ENCODE results near the gene TREM1.

Gene TREM1

DNA sequence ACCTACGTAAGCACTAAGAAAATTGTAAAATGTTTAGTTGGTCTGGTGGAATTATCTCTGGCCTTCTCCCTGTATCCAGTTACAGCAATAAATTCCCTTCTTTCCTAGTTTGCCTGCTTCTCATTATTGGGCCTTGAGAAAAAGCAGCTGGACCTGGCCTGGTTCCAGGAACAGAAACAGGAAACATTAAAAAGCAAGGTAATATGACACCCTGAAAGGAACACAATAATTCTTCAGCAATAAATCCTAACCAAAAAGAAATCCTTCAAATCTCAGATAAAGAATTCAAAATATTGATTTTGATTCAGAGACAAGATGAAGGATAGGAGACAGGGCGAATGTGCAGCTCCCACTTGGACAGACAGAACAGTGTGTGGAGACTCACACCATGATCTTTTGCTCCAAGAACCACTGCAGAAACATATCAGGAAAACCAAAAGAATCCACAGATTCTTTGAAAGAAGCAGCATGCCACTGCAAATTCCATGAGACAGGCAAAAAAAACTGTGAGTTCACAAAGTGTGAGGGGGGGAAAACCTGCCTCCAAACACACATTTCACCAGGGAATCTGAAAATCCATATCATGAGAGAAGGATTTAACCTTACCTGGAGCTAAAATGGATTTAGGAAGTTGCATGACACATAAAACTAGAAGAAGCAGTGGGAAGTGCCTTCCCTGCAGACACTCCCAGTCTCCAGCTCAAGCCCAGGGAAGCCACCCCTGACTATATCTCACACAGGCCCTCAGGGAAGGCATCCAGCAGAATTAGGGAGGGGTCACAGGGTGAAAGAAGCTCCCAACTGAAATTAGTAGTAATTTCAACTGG lies 28.9 kb downstream of the TREM1 start:
- Histone ChIP-seq H3K27ac (no peak overlapping the region), H3K36me3 (no peaks in the 10 kb centered on the region), H3K4me3 (no peak overlapping the region), H3K27me3 (no peaks in the 10 kb centered on the region), H3K4me1 (no peaks in the 10 kb centered on the region), H3K9me3 (peaks cover 0 to 15% (median 10%) of the 10 kb centered on the region in 3 donors)
- DNase-seq, result no peak
- no peak for TF ChIP-seq CTCF (IDR thresholded peaks at IDR 0.05)
- intact Hi-C loops (cut with DNase I; ENCODE audit: low total_unique reads), result no loop called here

DNA sequence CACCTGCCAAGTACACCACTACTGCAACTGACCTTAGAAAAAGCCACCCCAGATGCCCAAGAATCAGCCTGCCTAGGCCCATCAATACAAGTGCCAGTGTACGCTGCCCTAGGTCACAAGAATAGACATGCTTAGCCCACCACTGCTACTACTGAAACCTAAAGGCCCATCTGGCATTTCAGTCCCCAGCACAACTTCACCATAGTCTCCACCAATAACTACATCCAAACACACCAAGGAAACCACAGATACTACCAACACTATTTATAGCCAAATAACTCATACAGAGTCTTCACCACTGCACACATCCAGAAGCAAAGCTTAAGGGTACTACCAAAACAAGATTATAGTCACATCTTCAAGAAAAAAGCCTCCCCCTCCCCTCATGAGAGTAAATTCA lies 30.1 kb downstream of the TREM1 start:
- DNase-seq, result no peak
- intact Hi-C loops (cut with DNase I; ENCODE audit: low total_unique reads), result no loop called here

GRCh38 chr6:41255638-41256246 lies 30.7 kb downstream of the TREM1 start:
- intact Hi-C loops (cut with DNase I; ENCODE audit: low total_unique reads), result no loop called here
- H3K27me3 ChIP-seq, result no peaks in the 10 kb centered on the region
- no peak for TF ChIP-seq CTCF (IDR thresholded peaks at IDR 0.05)
- peaks cover 0 to 7% (median 2%) of the 10 kb centered on the region in 3 donors for H3K9me3 ChIP-seq
- H3K27ac ChIP-seq, result no peak overlapping the region
- H3K4me1 ChIP-seq, result no peaks in the 10 kb centered on the region
- no peaks in the 10 kb centered on the region for H3K36me3 ChIP-seq
- H3K4me3 ChIP-seq, result no peak overlapping the region
- no peak for DNase-seq

More for the DNA sequence above, 30.1 kb downstream of the TREM1 start:
- TF ChIP-seq CTCF (IDR thresholded peaks at IDR 0.05), result no peak
- Histone ChIP-seq H3K27ac (no peak overlapping the region), H3K9me3 (peaks cover 0 to 10% (median 8%) of the 10 kb centered on the region in 3 donors), H3K36me3 (no peaks in the 10 kb centered on the region), H3K27me3 (no peaks in the 10 kb centered on the region), H3K4me1 (no peaks in the 10 kb centered on the region), H3K4me3 (no peak overlapping the region)

- Histone ChIP-seq H3K4me1 (no peaks in the 10 kb centered on the region), H3K27me3 (no peaks in the 10 kb centered on the region), H3K9me3 (peaks cover 0 to 4% (median 0%) of the 10 kb centered on the region in 3 donors), H3K27ac (no peak overlapping the region), H3K36me3 (no peaks in the 10 kb centered on the region), H3K4me3 (no peak overlapping the region)
- intact Hi-C loops (cut with DNase I; ENCODE audit: low total_unique reads), result no loop called here
- TF ChIP-seq CTCF (IDR thresholded peaks at IDR 0.05), result no peak
- no peak for DNase-seq
Measured at GRCh38 chr6:41255110-41255509, 31.4 kb downstream of the TREM1 start.

DNA sequence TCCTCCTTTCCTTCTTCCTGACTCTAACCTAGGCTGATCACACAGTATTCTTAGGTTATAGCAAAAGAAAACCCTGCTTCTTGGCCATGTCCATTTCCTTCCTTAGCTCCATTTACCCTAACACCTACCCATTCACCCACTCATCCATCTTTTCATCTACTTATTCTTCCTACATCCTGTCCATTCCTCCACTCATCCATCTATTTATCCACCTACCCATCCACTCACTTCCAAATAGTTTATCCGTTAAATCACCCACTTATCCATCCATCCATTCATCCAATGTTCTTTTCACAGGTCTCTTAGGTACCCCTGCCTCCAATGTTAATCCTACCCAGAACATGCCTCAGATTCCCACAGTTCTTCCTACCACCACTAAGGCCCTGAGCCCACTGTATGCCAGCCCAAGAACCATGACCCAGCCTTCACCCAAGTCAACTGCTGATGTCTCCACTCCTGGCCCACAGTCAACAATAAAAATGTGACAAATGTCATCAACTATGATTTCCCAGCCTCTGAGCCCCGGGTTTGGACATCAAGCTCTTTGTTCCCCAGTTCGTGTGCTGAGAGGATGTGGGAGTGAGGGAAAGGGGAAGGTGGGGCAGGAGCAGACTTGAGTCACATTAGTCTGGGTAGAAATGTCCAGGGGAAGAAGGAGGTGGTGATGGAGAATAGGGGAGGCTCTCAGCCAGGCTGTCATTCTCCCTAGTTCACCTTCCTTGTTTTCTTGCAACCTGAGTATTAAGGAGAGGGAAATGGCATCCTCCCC lies 33.9 kb downstream of the TREM1 start:
- no peak for DNase-seq
- Histone ChIP-seq H3K4me1 (no peaks in the 10 kb centered on the region), H3K9me3 (no peaks in the 10 kb centered on the region), H3K27me3 (no peaks in the 10 kb centered on the region), H3K27ac (no peak overlapping the region), H3K4me3 (no peak overlapping the region), H3K36me3 (no peaks in the 10 kb centered on the region)
- no peak for TF ChIP-seq CTCF (IDR thresholded peaks at IDR 0.05)
- intact Hi-C loops (cut with DNase I; ENCODE audit: low total_unique reads), result no loop called here

Data from tibial artery (tissue), 4 donors.